ENCODE data around the gene CXorf51B.
"Not testable (repeated sequence)": the region's sequence is repeated elsewhere in the genome, so short reads cannot be mapped to it uniquely, and the experiment has no call there.

CXorf51B gene

GRCh38 chrX:146809471-146809870, at the start of gene CXorf51B:
CXorf51B (plus strand) TSS chrX:146809771; CDS start chrX:146809792, 21 bp downstream.
- in situ Hi-C loops (cut with HindIII; ENCODE audit: low sequenced_read_pairs); DNase-seq (ENCODE audit: low read depth, low spot score); H3K4me3 ChIP-seq (ENCODE audit: low read depth, low read length): not testable (repeated sequence)

DNA sequence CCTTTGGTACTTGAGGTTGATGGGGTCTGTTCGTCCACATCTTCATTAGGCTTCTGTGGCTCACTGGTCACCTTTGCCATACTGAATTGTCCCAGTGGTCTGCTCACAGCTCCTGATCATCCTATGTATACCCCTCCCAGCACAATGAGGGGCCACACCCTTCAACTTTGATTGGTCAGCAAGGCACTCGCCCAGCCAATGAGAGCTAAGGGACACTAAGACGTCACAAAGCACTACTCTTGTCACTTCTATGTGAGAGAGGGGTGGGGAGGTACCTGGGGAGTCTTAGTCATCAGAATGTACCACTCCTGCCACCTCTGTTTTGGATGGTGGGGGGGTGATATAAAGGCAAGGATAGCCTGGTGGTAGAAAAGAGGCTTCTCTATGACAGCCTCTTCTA, 5.1 kb downstream of the CXorf51B start, which contains the start of gene CXorf51A:
TSS of gene CXorf51A (minus strand) at position 101 of the 400 bp plus-strand sequence. CDS start at position 80, 21 bp downstream.
- H3K4me3 ChIP-seq (ENCODE audit: low read depth, low read length); DNase-seq (ENCODE audit: low read depth, low spot score); in situ Hi-C loops (cut with HindIII; ENCODE audit: low sequenced_read_pairs): not testable (repeated sequence)

DNA sequence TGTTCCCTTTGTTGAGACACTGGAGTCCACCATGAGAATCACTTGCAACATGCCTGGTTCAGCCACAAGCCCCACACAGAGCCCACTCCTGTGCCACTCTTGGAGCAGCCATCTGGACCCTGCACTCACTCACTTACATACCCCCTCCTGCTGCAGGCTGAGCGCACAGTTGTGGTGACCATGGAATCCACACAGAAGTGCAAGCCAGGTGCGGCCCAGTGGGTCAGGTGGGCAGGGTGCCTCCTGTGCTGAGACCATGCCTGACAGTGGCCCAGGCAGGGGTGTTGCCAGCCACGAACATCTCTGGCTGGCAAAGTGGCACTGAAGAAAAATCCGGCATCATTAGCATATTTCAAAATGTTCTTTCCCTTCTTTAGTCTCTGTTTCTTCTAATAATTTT, 22.4 kb downstream of the CXorf51B start:
- no peak for DNase-seq (ENCODE audit: low read depth, low spot score)
- H3K4me3 ChIP-seq (ENCODE audit: low read depth, low read length) = no peak overlapping the region
- in situ Hi-C loops (cut with HindIII; ENCODE audit: low sequenced_read_pairs) = no loop called here
- TF ChIP-seq, protein P1, sequence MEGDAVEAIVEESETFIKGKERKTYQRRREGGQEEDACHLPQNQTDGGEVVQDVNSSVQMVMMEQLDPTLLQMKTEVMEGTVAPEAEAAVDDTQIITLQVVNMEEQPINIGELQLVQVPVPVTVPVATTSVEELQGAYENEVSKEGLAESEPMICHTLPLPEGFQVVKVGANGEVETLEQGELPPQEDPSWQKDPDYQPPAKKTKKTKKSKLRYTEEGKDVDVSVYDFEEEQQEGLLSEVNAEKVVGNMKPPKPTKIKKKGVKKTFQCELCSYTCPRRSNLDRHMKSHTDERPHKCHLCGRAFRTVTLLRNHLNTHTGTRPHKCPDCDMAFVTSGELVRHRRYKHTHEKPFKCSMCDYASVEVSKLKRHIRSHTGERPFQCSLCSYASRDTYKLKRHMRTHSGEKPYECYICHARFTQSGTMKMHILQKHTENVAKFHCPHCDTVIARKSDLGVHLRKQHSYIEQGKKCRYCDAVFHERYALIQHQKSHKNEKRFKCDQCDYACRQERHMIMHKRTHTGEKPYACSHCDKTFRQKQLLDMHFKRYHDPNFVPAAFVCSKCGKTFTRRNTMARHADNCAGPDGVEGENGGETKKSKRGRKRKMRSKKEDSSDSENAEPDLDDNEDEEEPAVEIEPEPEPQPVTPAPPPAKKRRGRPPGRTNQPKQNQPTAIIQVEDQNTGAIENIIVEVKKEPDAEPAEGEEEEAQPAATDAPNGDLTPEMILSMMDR (IDR thresholded peaks at IDR 0.05; ENCODE audit: low read depth, low read length) = no peak

DNA sequence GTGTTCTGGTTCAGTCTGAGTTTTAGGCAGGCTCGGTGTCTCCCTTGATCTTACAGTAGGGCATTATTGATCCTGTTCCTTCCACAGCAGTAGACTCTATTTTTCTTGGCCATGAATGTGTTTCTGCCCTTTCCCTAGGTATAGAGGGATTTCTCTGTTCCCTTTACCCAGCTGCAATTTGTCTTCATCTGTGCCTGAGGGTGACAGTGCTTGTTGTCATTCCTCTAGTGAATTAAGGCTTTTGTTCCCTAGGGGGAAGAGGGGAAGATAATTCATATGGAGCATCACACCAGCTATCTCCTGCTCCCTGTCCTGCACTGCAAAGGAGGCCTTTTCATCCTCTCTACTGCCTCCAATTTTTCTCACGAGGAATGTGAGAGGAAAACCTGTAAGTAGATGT, 44.7 kb downstream of the CXorf51B start:
- in situ Hi-C loops (cut with HindIII; ENCODE audit: low sequenced_read_pairs) = no loop called here
- H3K4me3 ChIP-seq (ENCODE audit: low read depth, low read length) = no peak overlapping the region
- DNase-seq (ENCODE audit: low read depth, low spot score) = no peak
- TF ChIP-seq, protein P1 (IDR thresholded peaks at IDR 0.05; ENCODE audit: low read depth, low read length) = no peak

Data from astrocyte of the spinal cord (primary cell).